Measurements from ENCODE around the gene MTA1.

DNA sequence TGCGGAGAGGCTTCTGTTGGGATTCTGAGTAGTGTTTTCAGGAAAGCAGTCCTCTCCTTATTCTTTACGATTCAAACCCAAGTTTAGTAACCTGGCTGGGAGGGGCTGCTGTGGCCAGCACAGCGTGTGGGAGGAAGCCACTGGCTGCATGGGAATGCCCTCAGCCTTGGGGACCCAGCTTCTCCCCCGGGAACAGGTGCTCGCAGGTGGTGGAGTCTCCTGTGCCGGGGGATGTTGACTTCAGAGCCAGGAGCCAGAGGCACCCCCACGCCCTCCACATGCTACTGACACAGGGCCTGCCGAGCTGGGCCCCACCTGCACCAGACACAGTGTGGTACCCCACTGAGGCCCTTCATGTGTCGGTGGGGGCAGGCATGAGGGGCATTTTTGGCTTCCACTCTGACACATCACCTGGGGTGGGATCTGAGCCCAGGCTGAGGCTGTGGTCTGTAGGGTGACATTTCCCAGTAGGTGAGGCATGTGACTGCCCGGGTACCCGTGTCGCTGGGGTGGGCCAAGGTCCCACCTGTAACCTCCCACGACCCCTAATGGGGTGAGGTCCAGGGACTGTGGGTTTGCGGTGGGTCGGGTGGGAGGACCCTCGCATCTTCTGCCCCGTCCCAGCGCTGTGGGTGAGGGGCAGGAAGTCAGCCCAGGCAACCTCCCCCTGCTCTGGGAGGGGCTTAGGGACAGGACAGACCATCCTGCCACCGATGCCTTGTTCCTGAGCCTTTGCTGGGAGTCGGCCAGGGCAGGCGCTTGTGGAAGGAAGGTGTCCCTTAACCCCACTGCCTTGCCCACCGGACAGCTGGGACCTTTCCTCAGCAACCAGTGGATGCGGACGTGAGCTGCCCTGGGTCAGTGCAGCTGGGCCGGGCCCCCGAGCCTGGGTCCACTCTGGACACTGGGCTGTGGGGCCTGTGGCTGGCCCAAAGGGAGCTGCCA is 26.5 kb downstream of the MTA1 start:
- TF ChIP-seq POLR2A (IDR thresholded peaks at IDR 0.05; ENCODE audit: low read length): no peak
- no peak for TF ChIP-seq GATA1 (IDR thresholded peaks at IDR 0.05; ENCODE audit: low read depth, low read length)
